Measurements from ENCODE around the gene CSTF2T.

GRCh38 chr10:51707392-51707791 lies 8.0 kb upstream of the CSTF2T start:
- TF ChIP-seq CTCF (IDR thresholded peaks at IDR 0.05; ENCODE audit: borderline replicate concordance, extremely low read depth, low read length, poor library complexity, severe bottlenecking) (no peak), EZH2 (IDR thresholded peaks at IDR 0.05; ENCODE audit: borderline replicate concordance, low read depth, low read length, severe bottlenecking) (no peak)
